NCI-H446 treated with DMSO at 0.1 percent for 48 hours (cell line): Measurements from ENCODE around the gene TNFRSF9.

Experiments
- DNase-seq: peaks from one replicate; lab custom pipeline; 2025; lab: John Stamatoyannopoulos, UW

TNFRSF9 gene

GRCh38 chr1:7869136-7869920, 71.3 kb downstream of the TNFRSF9 start:
- DNase-seq: no peak

- no peak for DNase-seq
These were observed 72.4 kb downstream of the TNFRSF9 start for GRCh38 chr1:7868070-7868780.

DNA sequence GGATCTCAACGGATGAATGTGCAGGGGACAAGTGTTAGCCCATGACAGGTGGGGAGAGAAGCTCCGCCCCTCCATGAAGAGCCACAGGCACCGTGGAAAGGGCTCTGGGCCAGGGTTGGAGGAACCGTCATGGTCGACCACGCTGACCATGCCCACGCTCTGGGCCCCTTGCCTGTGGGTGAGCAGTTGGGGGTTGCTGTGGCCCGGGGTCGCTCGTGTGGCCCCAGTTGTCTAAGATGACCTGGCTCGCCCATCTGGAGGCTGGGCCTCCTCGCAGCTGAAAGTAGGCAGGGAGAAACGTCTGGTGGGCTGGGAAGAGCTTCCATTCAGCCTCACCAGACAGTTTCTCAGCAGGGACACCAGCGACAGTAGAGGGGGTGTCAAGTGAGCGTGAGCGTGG, 74.7 kb downstream of the TNFRSF9 start:
- no peak for DNase-seq
